ENCODE measurements around the gene ECHDC1.

GRCh38 chr6:127338936-127339335 is 4.5 kb downstream of the ECHDC1 start:
- TF ChIP-seq CTCF (IDR thresholded peaks at IDR 0.05) (no peak), POLR2A (IDR thresholded peaks at IDR 0.05) (no peak), POLR2AphosphoS5 (IDR thresholded peaks at IDR 0.05; ENCODE audit: insufficient read depth in 1 of 2, low read depth in 1 of 2) (no peak)

Measured in vagina (tissue), 2 donors.